MG63 (cell line): ENCODE results near the gene UBE2L3. TPM values are rescaled to one million over a fixed set of nuclear protein-coding genes. Genes with fewer than 3 reads are reported as not detected.
"Not testable (repeated sequence)": the region's sequence is repeated elsewhere in the genome, so short reads cannot be mapped to it uniquely, and the experiment has no call there.

Experiments used
- DNase-seq: peaks from one replicate; pipeline ENCODE4 v3.0.0-alpha.2; 2020
- H3K27me3 ChIP-seq: fragments of 250-450 bp; sonication (Bioruptor Pico); 2 replicates; pipeline ENCODE4 v1.5.1; 2020; ENCODE audit warnings: mild to moderate bottlenecking, moderate library complexity
- H3K36me3 ChIP-seq: fragments of 250-450 bp; sonication (Bioruptor Pico); 2 replicates; pipeline ENCODE4 v1.5.1; 2020; ENCODE audit warnings: mild to moderate bottlenecking, moderate library complexity
- H3K4me3 ChIP-seq: fragments of 250-450 bp; sonication (Bioruptor Pico); 2 replicates; pipeline ENCODE4 v1.5.1; 2020; ENCODE audit warnings: mild to moderate bottlenecking, moderate library complexity
- H3K9me3 ChIP-seq: fragments of 250-450 bp; sonication (Bioruptor Pico); 2 replicates; pipeline ENCODE4 v1.5.1; 2020; ENCODE audit warnings: mild to moderate bottlenecking, moderate library complexity
- total RNA-seq: library from RNA; depleted of rRNA; stranded (reverse); fragments of >200 nt; shearing (Covaris generic); gene quantifications from 2 replicates; pipeline ENCODE4 v1.2.3, GENCODE V29; 2014; ENCODE audit warnings: low replicate concordance

UBE2L3 gene
- total RNA-seq, 1 experiment from 2014 or later: 37.1 TPM

GRCh38 chr22:21613553-21614233 lies 46.2 kb downstream of the UBE2L3 start:
- no peak overlapping the region for H3K4me3 ChIP-seq
- DNase-seq: no peak
- no peaks in the 10 kb centered on the region for H3K9me3 ChIP-seq
- H3K27me3 ChIP-seq: no peaks in the 10 kb centered on the region
- H3K36me3 ChIP-seq: peaks cover 49% of the 10 kb centered on the region

- Histone ChIP-seq H3K4me3 (no peak overlapping the region), H3K36me3 (peaks cover 41% of the 10 kb centered on the region), H3K27me3 (no peaks in the 10 kb centered on the region), H3K9me3 (no peaks in the 10 kb centered on the region)
- DNase-seq: no peak
Measured at GRCh38 chr22:21615731-21616130, 48.2 kb downstream of the UBE2L3 start.

- peaks cover 40% of the 10 kb centered on the region for H3K36me3 ChIP-seq
- DNase-seq, H3K9me3 ChIP-seq, H3K4me3 ChIP-seq, H3K27me3 ChIP-seq: not testable (repeated sequence)
Measured at GRCh38 chr22:21617337-21617736, 49.8 kb downstream of the UBE2L3 start.

- DNase-seq: no peak
- Histone ChIP-seq H3K9me3 (no peaks in the 10 kb centered on the region), H3K27me3 (no peaks in the 10 kb centered on the region), H3K4me3 (no peak overlapping the region), H3K36me3 (peaks cover 36% of the 10 kb centered on the region)
Measured at GRCh38 chr22:21621025-21621424, 53.5 kb downstream of the UBE2L3 start.

- DNase-seq: no peak
- no peaks in the 10 kb centered on the region for H3K27me3 ChIP-seq
- peaks cover 40% of the 10 kb centered on the region for H3K36me3 ChIP-seq
- H3K9me3 ChIP-seq: no peaks in the 10 kb centered on the region
- H3K4me3 ChIP-seq: no peak overlapping the region
Measured at GRCh38 chr22:21622011-21622918, 54.8 kb downstream of the UBE2L3 start.

DNA sequence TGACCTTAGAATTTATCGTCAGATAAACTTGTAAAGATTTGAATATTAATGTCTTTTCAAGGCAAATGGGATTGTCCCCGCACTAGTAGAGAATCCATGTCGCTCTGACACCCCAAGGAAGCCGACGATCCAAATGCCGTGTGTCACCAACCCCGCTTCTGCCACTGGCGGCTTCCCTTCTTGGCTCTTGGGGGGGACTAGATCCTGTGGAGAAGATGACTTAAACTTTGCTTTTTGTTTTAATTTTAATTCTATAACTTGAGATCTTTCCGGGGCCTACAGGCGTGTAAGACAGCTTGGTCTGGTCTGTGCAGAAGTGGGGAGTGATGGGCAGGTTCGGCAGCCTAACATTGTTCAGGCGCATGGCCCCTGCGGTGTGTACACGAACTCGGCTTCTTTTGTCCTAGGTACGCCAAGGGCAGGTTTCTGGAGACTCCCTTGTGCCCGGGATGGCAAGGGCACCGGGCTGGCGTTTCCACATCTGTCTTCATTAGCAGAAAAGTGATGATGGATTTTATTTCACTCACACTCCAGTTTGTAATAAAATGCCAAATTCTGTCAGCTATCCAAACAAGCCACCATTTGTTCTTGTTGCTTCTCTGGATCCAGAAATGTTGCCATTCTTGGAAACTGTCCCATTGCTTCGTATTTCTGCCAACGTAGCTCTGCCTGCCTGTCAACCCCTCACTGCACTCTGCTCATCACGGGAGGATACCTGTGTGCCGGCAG lies 55.6 kb downstream of the UBE2L3 start:
- no peak overlapping the region for H3K4me3 ChIP-seq
- H3K36me3 ChIP-seq: peaks cover 45% of the 10 kb centered on the region
- no peaks in the 10 kb centered on the region for H3K9me3 ChIP-seq
- DNase-seq: no peak
- H3K27me3 ChIP-seq: no peaks in the 10 kb centered on the region

DNA sequence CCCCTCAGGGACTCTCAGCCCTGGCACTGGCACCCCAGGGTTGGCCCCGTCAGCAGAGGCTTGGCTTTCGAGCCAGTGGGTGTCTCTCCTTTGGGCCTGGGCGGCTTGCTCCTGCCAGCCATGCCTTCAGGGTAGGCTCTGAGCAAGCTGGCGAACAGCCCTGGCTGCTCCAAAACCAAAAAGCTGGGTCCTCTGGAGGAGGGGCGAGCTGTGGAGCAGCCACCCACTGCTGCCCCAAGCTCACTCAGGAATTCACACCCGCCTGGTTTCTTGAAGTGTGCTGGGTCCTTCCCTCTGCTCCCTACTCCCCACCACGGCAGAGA lies 56.1 kb downstream of the UBE2L3 start:
- H3K36me3 ChIP-seq: peaks cover 49% of the 10 kb centered on the region
- no peak overlapping the region for H3K4me3 ChIP-seq
- no peaks in the 10 kb centered on the region for H3K27me3 ChIP-seq
- H3K9me3 ChIP-seq: no peaks in the 10 kb centered on the region
- peak; percentile 60 for DNase-seq

GRCh38 chr22:21624120-21624879 lies 56.8 kb downstream of the UBE2L3 start:
- Histone ChIP-seq H3K27me3 (no peaks in the 10 kb centered on the region), H3K36me3 (peaks cover 46% of the 10 kb centered on the region), H3K9me3 (no peaks in the 10 kb centered on the region), H3K4me3 (no peak overlapping the region)
- peak; percentile 63 for DNase-seq

GRCh38 chr22:21624880-21625791 lies 57.6 kb downstream of the UBE2L3 start:
- DNase-seq: no peak
- Histone ChIP-seq H3K9me3 (no peaks in the 10 kb centered on the region), H3K27me3 (no peaks in the 10 kb centered on the region), H3K36me3 (peaks cover 46% of the 10 kb centered on the region), H3K4me3 (no peak overlapping the region)

- Histone ChIP-seq H3K27me3 (no peaks in the 10 kb centered on the region), H3K4me3 (no peak overlapping the region), H3K36me3 (peaks cover 40% of the 10 kb centered on the region), H3K9me3 (no peaks in the 10 kb centered on the region)
- no peak for DNase-seq
Measured at GRCh38 chr22:21626073-21626734, 58.7 kb downstream of the UBE2L3 start.

DNA sequence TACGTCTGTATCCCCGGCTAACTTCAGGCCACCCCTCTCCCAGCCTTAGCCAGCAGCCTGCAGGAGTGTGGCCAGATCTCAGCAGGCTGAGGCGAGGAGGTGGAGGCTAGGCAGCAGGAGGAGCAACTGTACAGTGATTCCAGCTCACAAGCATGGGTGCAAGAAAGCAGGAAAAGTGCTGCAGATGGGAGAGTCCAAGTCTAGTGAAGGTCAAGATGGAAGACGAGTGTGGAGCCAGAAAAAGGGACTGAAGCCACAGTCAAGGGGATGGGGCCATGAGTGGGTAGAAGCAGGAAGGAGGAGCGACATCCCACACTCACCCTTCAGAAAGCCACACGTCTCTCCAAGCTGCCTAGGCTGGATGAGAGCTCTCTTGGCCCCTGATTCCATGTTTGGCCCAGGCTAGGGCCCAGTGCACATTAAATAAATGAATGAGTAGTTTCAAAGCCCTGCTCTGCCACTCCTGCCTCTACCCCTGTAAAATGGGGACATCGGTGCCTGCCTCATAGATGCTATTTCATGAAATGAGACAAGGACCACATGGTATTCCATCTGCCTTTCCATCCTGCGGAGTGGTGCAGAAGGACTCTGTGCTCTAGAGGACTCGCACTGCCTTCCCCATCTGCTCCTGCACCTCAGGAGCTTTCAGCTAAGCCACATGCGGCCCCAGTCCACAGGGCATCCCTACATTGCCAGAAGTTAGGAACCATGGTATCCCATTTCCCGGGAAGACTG lies 59.4 kb downstream of the UBE2L3 start:
- Histone ChIP-seq H3K36me3 (peaks cover 36% of the 10 kb centered on the region), H3K4me3 (no peak overlapping the region)
- DNase-seq: no peak

GRCh38 chr22:21628386-21629254 lies 61.1 kb downstream of the UBE2L3 start:
- H3K36me3 ChIP-seq: peaks cover 20% of the 10 kb centered on the region
- no peaks in the 10 kb centered on the region for H3K9me3 ChIP-seq
- peak overlapping the region; percentile 69 for H3K4me3 ChIP-seq
- no peaks in the 10 kb centered on the region for H3K27me3 ChIP-seq
- no peak for DNase-seq

More for the DNA sequence above, 59.4 kb downstream of the UBE2L3 start:
- Histone ChIP-seq H3K9me3 (no peaks in the 10 kb centered on the region), H3K27me3 (no peaks in the 10 kb centered on the region)

GRCh38 chr22:21629255-21630149 lies 62.0 kb downstream of the UBE2L3 start, which contains the start of gene YDJC:
Gene YDJC, minus strand, starts transcription at chr22:21630022. Its CDS starts 8 bp downstream, at chr22:21630014.
- peak; percentile 91 for DNase-seq
- no peaks in the 10 kb centered on the region for H3K27me3 ChIP-seq
- no peaks in the 10 kb centered on the region for H3K9me3 ChIP-seq
- peak within 1 kb of the TSS; percentile 69 for H3K4me3 ChIP-seq
- peaks cover 17% of the 10 kb centered on the region for H3K36me3 ChIP-seq
